PC-3 (cell line): ENCODE results near the gene RSRP1. TPM values are rescaled to one million over a fixed set of nuclear protein-coding genes. Genes with fewer than 3 reads are reported as not detected.
"Not testable (repeated sequence)": the region's sequence is repeated elsewhere in the genome, so short reads cannot be mapped to it uniquely, and the experiment has no call there.

Experiments used
- ATAC-seq: fragments of 200-7000 bp; cut with Tn5 transposase; 2 replicates; pipeline ENCODE4 v1.9.1; 2020; ENCODE audit warnings: mild to moderate bottlenecking, moderate library complexity
- BruUV-seq: library from RNA; stranded (reverse); fragments of 400-500 nt; replicated peaks from 2 replicates; lab custom pipeline; 2021; lab: Mats Ljungman, UMichigan
- CTCF ChIA-PET: fragments of 300-600 bp; sonication (Branson Sonifier 250); formaldehyde crosslinking; loops from one replicate; lab custom pipeline; 2022; ENCODE audit warnings: antibody characterized with exemption; lab: Charles Lee
- POLR2A ChIA-PET: fragments of 300-600 bp; sonication (Branson Sonifier 250); formaldehyde crosslinking; loops from one replicate; lab custom pipeline; 2022; ENCODE audit warnings: antibody characterized with exemption; ENCODE audit not compliant: unreplicated experiment; lab: Charles Lee
- DNase-seq: peaks from one replicate; pipeline ENCODE4 v3.0.0-alpha.2; 2015
- H2AFZ ChIP-seq: fragments of 300-600 bp; sonication (generic); 2 replicates; pipeline ENCODE4 v1.6.0; 2016; ENCODE audit warnings: antibody characterized with exemption, low read length
- H3F3A ChIP-seq: fragments of 300-600 bp; sonication (generic); one replicate; pipeline ENCODE4 v1.6.0; 2017; ENCODE audit warnings: antibody characterized with exemption, low read length, control low read depth, mild to moderate bottlenecking; ENCODE audit not compliant: unreplicated experiment
- H3K27ac ChIP-seq: fragments of 300-600 bp; sonication (generic); 2 replicates; pipeline ENCODE4 v1.5.1; 2016; ENCODE audit warnings: mild to moderate bottlenecking, low read length
- H3K27me3 ChIP-seq: fragments of 300-600 bp; sonication (generic); 2 replicates; pipeline ENCODE4 v1.6.1; 2016; ENCODE audit warnings: low read length, mixed read lengths
- H3K36me3 ChIP-seq: fragments of 300-600 bp; sonication (generic); 2 replicates; pipeline ENCODE4 v1.6.1; 2016; ENCODE audit warnings: low read depth, mixed run types, low read length, mixed read lengths
- H3K4me1 ChIP-seq: fragments of 300-600 bp; sonication (generic); 2 replicates; pipeline ENCODE4 v1.5.1; 2016; ENCODE audit warnings: low read length; ENCODE audit not compliant: insufficient read depth
- H3K4me2 ChIP-seq: fragments of 300-600 bp; sonication (generic); 2 replicates; pipeline ENCODE4 v1.6.0; 2016; ENCODE audit warnings: low read length
- H3K4me3 ChIP-seq: fragments of 300-600 bp; sonication (generic); 2 replicates; pipeline ENCODE4 v1.5.1; 2016; ENCODE audit warnings: mild to moderate bottlenecking, low read length, mixed read lengths
- H3K79me2 ChIP-seq: fragments of 300-600 bp; sonication (generic); 2 replicates; pipeline ENCODE4 v1.6.1; 2017; ENCODE audit warnings: low read length, mixed read lengths
- H3K9ac ChIP-seq: fragments of 300-600 bp; sonication (generic); 2 replicates; pipeline ENCODE4 v1.6.0; 2016; ENCODE audit warnings: mild to moderate bottlenecking, low read length
- H3K9me2 ChIP-seq: fragments of 300-600 bp; sonication (generic); replicated peaks from 2 replicates; pipeline ENCODE4 v1.6.1; 2016; ENCODE audit warnings: mixed run types, low read length, mixed read lengths
- H3K9me3 ChIP-seq: fragments of 300-600 bp; sonication (generic); 2 replicates; pipeline ENCODE4 v1.6.1; 2016; ENCODE audit warnings: low read length, mixed read lengths
- H4K20me1 ChIP-seq: fragments of 300-600 bp; sonication (generic); 2 replicates; pipeline ENCODE4 v1.6.1; 2016; ENCODE audit warnings: low read length, mixed read lengths
- intact Hi-C: fragments of 100-400 bp; cut with micrococcal nuclease; formaldehyde crosslinking; loops from 2 replicates; pipeline ENCODE4 v1.9.0; 2023
- total RNA-seq: library from RNA; depleted of rRNA; stranded (reverse); fragments of >200 nt; gene quantifications from 2 replicates; pipeline ENCODE4 v1.2.3, GENCODE V29; 2014

Gene RSRP1
- total RNA-seq, 1 experiment from 2014 or later: 49.4 TPM

DNA sequence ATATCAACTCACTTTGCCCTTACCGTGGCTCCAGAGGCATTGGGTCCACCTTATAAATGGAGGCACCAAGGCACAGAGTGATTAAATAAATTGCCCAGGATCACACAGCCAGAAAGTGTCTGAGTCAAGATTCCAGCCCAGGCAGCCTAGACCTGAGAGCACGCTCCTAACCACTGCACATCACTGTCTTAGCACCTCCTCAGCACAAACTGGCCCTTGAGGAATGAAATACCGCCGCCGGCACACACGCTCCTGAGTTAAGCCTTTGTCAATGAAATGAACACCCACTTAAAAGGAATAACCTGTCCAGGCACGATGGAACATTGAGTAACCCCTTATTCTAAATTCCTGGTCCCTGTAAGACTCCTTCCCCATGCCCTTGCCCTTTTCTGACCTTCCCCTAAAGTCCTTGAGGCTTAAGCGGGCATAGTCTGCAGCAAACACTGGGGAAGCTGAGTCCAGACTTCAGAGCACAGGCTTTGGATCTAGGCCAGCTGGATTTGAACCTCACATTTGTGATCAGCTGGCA is 41.4 kb upstream of the RSRP1 start:
- H3K4me3 ChIP-seq, BruUV-seq, POLR2A ChIA-PET, H2AFZ ChIP-seq, DNase-seq, H4K20me1 ChIP-seq, H3K36me3 ChIP-seq, H3K4me1 ChIP-seq, H3K9me2 ChIP-seq, H3K27me3 ChIP-seq, H3K79me2 ChIP-seq, H3F3A ChIP-seq, ATAC-seq, CTCF ChIA-PET, H3K27ac ChIP-seq, H3K4me2 ChIP-seq, H3K9ac ChIP-seq, H3K9me3 ChIP-seq: not testable (repeated sequence)
- intact Hi-C loops: loop anchor here (10.0 kb wide), 1 partner anchor 126 kb away; no protein-coding TSS in a partner anchor

- H3K9me2 ChIP-seq, DNase-seq, H3K4me1 ChIP-seq, H3K9ac ChIP-seq, H3F3A ChIP-seq, H3K79me2 ChIP-seq, POLR2A ChIA-PET, ATAC-seq, H4K20me1 ChIP-seq, H3K9me3 ChIP-seq, BruUV-seq, H3K27ac ChIP-seq, H2AFZ ChIP-seq, H3K36me3 ChIP-seq, H3K27me3 ChIP-seq, H3K4me3 ChIP-seq, H3K4me2 ChIP-seq: not testable (repeated sequence)
- intact Hi-C loops: loop anchor here (10.0 kb wide), 1 partner anchor 128 kb away; no protein-coding TSS in a partner anchor
- CTCF ChIA-PET: interaction anchor here (0.6 kb wide), 1 partner anchor 118 kb away, joined by 3 read pairs; no protein-coding TSS in a partner anchor
Measured at GRCh38 chr1:25287164-25287563, 39.9 kb upstream of the RSRP1 start.

- ATAC-seq, H3F3A ChIP-seq, H3K79me2 ChIP-seq, H3K4me3 ChIP-seq, H2AFZ ChIP-seq, BruUV-seq, POLR2A ChIA-PET, H3K4me1 ChIP-seq, H3K27me3 ChIP-seq, CTCF ChIA-PET, H4K20me1 ChIP-seq, H3K4me2 ChIP-seq, H3K9ac ChIP-seq, H3K27ac ChIP-seq, H3K9me3 ChIP-seq, DNase-seq, H3K9me2 ChIP-seq, H3K36me3 ChIP-seq: not testable (repeated sequence)
- intact Hi-C loops: loop anchor here (10.0 kb wide), 1 partner anchor 129 kb away; no protein-coding TSS in a partner anchor
Measured at GRCh38 chr1:25285862-25286261, 38.6 kb upstream of the RSRP1 start.

DNA sequence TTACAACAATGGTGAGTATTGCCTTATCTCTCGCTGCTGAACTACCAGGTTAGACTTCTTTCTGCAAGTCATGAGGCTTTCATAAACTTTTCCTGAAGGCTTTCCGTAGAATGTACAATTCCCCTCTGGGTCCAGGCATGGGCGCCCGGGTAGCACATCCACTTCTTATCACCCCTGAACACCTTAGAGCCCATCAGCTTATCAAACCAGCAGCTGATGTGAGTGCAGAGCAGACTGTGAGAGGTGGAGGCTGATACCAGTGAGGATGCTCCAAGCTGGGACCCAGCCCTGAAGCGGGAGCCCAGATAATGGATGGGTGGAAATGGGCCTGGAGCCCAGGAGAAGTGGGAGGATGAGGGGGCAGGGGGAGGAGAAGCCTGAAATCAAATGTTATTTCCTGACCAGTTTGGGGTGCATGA is 32.4 kb upstream of the RSRP1 start:
- H3K36me3 ChIP-seq, H3K9ac ChIP-seq, H3K4me1 ChIP-seq, H2AFZ ChIP-seq, H3K9me2 ChIP-seq, DNase-seq, H3K27me3 ChIP-seq, POLR2A ChIA-PET, H4K20me1 ChIP-seq, CTCF ChIA-PET, H3K4me2 ChIP-seq, H3K4me3 ChIP-seq, H3F3A ChIP-seq, BruUV-seq, H3K9me3 ChIP-seq, H3K27ac ChIP-seq, H3K79me2 ChIP-seq, ATAC-seq: not testable (repeated sequence)
- intact Hi-C loops: loop anchor here (10.0 kb wide), 1 partner anchor 135 kb away; no protein-coding TSS in a partner anchor

- H4K20me1 ChIP-seq, H3K36me3 ChIP-seq, H3K27me3 ChIP-seq, CTCF ChIA-PET, BruUV-seq, H3K9me3 ChIP-seq, H3K79me2 ChIP-seq, H3K4me2 ChIP-seq, ATAC-seq, H2AFZ ChIP-seq, H3K4me3 ChIP-seq, H3K9me2 ChIP-seq, H3K27ac ChIP-seq, H3K4me1 ChIP-seq, H3K9ac ChIP-seq, H3F3A ChIP-seq, POLR2A ChIA-PET, intact Hi-C loops, DNase-seq: not testable (repeated sequence)
Measured at GRCh38 chr1:25278790-25279189, 31.5 kb upstream of the RSRP1 start.

DNA sequence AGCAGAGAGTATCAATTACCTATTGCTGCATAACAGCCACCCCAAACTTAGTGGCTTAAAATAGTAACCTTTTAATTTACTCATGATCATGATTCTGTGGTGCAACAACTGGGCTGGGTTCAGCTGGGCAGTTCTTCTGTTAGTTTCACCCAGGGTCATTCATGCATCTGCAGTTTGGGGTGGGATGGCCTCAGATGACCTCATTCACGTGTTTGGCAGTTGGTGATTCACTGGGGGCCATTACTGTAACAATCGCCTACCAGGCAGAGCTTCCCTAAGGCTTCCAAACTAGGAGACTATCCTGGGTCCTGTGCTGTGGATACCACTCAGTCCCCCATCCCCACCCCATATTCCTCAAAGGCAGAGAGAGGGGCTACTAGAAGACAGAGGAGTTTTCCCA is 31.1 kb upstream of the RSRP1 start:
- H3K4me2 ChIP-seq, H3K9me3 ChIP-seq, CTCF ChIA-PET, DNase-seq, H2AFZ ChIP-seq, H3K27me3 ChIP-seq, H3F3A ChIP-seq, H3K79me2 ChIP-seq, POLR2A ChIA-PET, H3K4me1 ChIP-seq, H3K4me3 ChIP-seq, H3K27ac ChIP-seq, H3K36me3 ChIP-seq, intact Hi-C loops, ATAC-seq, BruUV-seq, H3K9me2 ChIP-seq, H4K20me1 ChIP-seq, H3K9ac ChIP-seq: not testable (repeated sequence)

- DNase-seq, POLR2A ChIA-PET, ATAC-seq, CTCF ChIA-PET, H3K36me3 ChIP-seq, H3K27me3 ChIP-seq, H3K9me2 ChIP-seq, H3K4me2 ChIP-seq, H3K4me3 ChIP-seq, intact Hi-C loops, H3F3A ChIP-seq, H4K20me1 ChIP-seq, H3K79me2 ChIP-seq, H3K4me1 ChIP-seq, H2AFZ ChIP-seq, H3K27ac ChIP-seq, BruUV-seq, H3K9me3 ChIP-seq, H3K9ac ChIP-seq: not testable (repeated sequence)
Measured at GRCh38 chr1:25277295-25277694, 30.0 kb upstream of the RSRP1 start.
